OCI-LY7 (cell line): Measurements from ENCODE around the gene RNF5.

ENCODE experiments used
- CTCF ChIP-seq: fragments of 200-600 bp; sonication (generic); conservative IDR thresholded peaks from 2 replicates; pipeline ENCODE4 v1.5.1; 2014; ENCODE audit warnings: mild to moderate bottlenecking, antibody characterized with exemption, low read length, moderate library complexity, mixed read lengths
- EZH2phosphoT487 ChIP-seq: fragments of 200-600 bp; sonication (generic); IDR thresholded peaks from 2 replicates; pipeline ENCODE4 v1.6.1; 2018; ENCODE audit warnings: low read depth, borderline replicate concordance, mild to moderate bottlenecking, mixed run types, antibody characterized with exemption, low read length, moderate library complexity, mixed read lengths

- TF ChIP-seq CTCF, result no peak
- TF ChIP-seq EZH2phosphoT487, result no peak
Observed at GRCh38 chr6:32218167-32218566, 40.0 kb downstream of the RNF5 start.
